Measurements from ENCODE around the gene FAM161A.

- TF ChIP-seq CEBPB (IDR thresholded peaks at IDR 0.05; ENCODE audit: low read depth) (no peak), EZH2 (IDR thresholded peaks at IDR 0.05) (no peak), YY1 (IDR thresholded peaks at IDR 0.05; ENCODE audit: extremely low read depth, insufficient replicate concordance, low read depth, low read length) (no peak), ZFX (IDR thresholded peaks at IDR 0.05) (no peak), POLR2A (IDR thresholded peaks at IDR 0.05; ENCODE audit: borderline replicate concordance, extremely low read depth, insufficient read depth, insufficient read length) (no peak), SIN3A (IDR thresholded peaks at IDR 0.05; ENCODE audit: low read depth) (no peak), POLR2AphosphoS5 (IDR thresholded peaks at IDR 0.05; ENCODE audit: low read depth, low read length) (no peak), JUND (IDR thresholded peaks at IDR 0.05) (no peak), SP1 (IDR thresholded peaks at IDR 0.05; ENCODE audit: low read depth) (no peak), EGR1 (IDR thresholded peaks at IDR 0.05; ENCODE audit: low read depth) (no peak)
- TF ChIP-seq, protein P1, sequence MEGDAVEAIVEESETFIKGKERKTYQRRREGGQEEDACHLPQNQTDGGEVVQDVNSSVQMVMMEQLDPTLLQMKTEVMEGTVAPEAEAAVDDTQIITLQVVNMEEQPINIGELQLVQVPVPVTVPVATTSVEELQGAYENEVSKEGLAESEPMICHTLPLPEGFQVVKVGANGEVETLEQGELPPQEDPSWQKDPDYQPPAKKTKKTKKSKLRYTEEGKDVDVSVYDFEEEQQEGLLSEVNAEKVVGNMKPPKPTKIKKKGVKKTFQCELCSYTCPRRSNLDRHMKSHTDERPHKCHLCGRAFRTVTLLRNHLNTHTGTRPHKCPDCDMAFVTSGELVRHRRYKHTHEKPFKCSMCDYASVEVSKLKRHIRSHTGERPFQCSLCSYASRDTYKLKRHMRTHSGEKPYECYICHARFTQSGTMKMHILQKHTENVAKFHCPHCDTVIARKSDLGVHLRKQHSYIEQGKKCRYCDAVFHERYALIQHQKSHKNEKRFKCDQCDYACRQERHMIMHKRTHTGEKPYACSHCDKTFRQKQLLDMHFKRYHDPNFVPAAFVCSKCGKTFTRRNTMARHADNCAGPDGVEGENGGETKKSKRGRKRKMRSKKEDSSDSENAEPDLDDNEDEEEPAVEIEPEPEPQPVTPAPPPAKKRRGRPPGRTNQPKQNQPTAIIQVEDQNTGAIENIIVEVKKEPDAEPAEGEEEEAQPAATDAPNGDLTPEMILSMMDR (IDR thresholded peaks at IDR 0.05 in 2 of 3, conservative IDR thresholded peaks at IDR 0.05 in 1 of 3; ENCODE audit: borderline replicate concordance in 1 of 3, insufficient read depth in 1 of 3, low read depth in 2 of 3, low read length in 2 of 3): no peak
- TF ChIP-seq, protein P2, sequence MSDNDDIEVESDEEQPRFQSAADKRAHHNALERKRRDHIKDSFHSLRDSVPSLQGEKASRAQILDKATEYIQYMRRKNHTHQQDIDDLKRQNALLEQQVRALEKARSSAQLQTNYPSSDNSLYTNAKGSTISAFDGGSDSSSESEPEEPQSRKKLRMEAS (IDR thresholded peaks at IDR 0.05): no peak
- TF ChIP-seq, protein P3, sequence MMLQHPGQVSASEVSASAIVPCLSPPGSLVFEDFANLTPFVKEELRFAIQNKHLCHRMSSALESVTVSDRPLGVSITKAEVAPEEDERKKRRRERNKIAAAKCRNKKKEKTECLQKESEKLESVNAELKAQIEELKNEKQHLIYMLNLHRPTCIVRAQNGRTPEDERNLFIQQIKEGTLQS (IDR thresholded peaks at IDR 0.05): no peak
- TF ChIP-seq, protein P4, sequence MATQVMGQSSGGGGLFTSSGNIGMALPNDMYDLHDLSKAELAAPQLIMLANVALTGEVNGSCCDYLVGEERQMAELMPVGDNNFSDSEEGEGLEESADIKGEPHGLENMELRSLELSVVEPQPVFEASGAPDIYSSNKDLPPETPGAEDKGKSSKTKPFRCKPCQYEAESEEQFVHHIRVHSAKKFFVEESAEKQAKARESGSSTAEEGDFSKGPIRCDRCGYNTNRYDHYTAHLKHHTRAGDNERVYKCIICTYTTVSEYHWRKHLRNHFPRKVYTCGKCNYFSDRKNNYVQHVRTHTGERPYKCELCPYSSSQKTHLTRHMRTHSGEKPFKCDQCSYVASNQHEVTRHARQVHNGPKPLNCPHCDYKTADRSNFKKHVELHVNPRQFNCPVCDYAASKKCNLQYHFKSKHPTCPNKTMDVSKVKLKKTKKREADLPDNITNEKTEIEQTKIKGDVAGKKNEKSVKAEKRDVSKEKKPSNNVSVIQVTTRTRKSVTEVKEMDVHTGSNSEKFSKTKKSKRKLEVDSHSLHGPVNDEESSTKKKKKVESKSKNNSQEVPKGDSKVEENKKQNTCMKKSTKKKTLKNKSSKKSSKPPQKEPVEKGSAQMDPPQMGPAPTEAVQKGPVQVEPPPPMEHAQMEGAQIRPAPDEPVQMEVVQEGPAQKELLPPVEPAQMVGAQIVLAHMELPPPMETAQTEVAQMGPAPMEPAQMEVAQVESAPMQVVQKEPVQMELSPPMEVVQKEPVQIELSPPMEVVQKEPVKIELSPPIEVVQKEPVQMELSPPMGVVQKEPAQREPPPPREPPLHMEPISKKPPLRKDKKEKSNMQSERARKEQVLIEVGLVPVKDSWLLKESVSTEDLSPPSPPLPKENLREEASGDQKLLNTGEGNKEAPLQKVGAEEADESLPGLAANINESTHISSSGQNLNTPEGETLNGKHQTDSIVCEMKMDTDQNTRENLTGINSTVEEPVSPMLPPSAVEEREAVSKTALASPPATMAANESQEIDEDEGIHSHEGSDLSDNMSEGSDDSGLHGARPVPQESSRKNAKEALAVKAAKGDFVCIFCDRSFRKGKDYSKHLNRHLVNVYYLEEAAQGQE (IDR thresholded peaks at IDR 0.05; ENCODE audit: low read depth): no peak
Observed at GRCh38 chr2:61785583-61785982, 68.3 kb downstream of the FAM161A start.
